Right lobe of liver (tissue), 6 donors: Measurements from ENCODE around the gene DDOST. TPM values are rescaled to one million over a fixed set of nuclear protein-coding genes. Genes with fewer than 3 reads are reported as not detected.

Source experiments
- ATAC-seq, 4 donors: fragments of 200-7000 bp; cut with Tn5 transposase; one replicate each; pipeline ENCODE4 v1.9.1; 2020; ENCODE audit warnings: mild to moderate bottlenecking in 4 of 4, moderate library complexity in 4 of 4
- DNase-seq, 3 donors: peaks; one replicate each; pipeline ENCODE4 v3.0.0-alpha.2; 2020
- H3K27ac ChIP-seq, 3 donors: fragments of 200-600 bp; one replicate each; pipeline ENCODE4 v1.8.0; 2022
- H3K27me3 ChIP-seq, 2 donors: fragments of 200-600 bp; one replicate each; pipeline ENCODE4 v1.8.0; 2022
- H3K36me3 ChIP-seq, 4 donors: fragments of 200-600 bp; sonication (generic) in 1 of 4; one replicate each; pipeline versions ENCODE4 v1.5.1 to v1.8.0; 2017 to 2022; ENCODE audit warnings: control low read depth in 1 of 4
- H3K4me1 ChIP-seq, 4 donors: fragments of 200-600 bp; sonication (generic) in 1 of 4; one replicate each; pipeline versions ENCODE4 v1.5.1 to v1.8.0; 2017 to 2022; ENCODE audit warnings: control low read depth in 1 of 4
- H3K4me3 ChIP-seq, 3 donors: fragments of 200-600 bp; one replicate each; pipeline ENCODE4 v1.8.0; 2022
- H3K9me3 ChIP-seq, 4 donors: fragments of 200-600 bp; sonication (generic) in 1 of 4; one replicate each; pipeline versions ENCODE4 v1.5.1 to v1.8.0; 2017 to 2022; ENCODE audit warnings: control low read depth in 1 of 4
- POLR2A ChIP-seq: fragments of 450-650 bp; IDR thresholded peaks from one replicate; pipeline ENCODE4 v1.6.1; 2017; ENCODE audit warnings: antibody characterized with exemption, mild to moderate bottlenecking
- WGBS: methylation state at CpG from one replicate; pipeline ENCODE4 v1.1.6; 2018; ENCODE audit warnings: low coverage, low lambda C conversion rate; ENCODE audit not compliant: insufficient coverage; ENCODE audit errors: missing lambda C conversion rate; 5-methylcytosine and 5-hydroxymethylcytosine counted together
- intact Hi-C, 2 donors: fragments of 100-400 bp; cut with DNase I; formaldehyde crosslinking; loops; one replicate each; pipeline versions ENCODE4 v1.11.2 to v1.14.1; 2022
- total RNA-seq, 6 experiments: library from RNA; depleted of rRNA in 2 of 6; stranded (reverse); fragments of >200 nt in 2 of 6; fragmentation: NEBNext Ultra II Directional in 3 of 6; extraction: Animal tissue kit (Norgen Biotek cat#: 25700) in 3 of 6; gene quantifications; one replicate each; pipeline versions ENCODE4 v1.1.0 to v1.2.4, GENCODE V29; 2016 to 2023
- TF ChIP-seq, protein P1 (sequence below), 4 donors: fragments of 200-600 bp in 3 of 4; fragments of 450-650 bp in 1 of 4; IDR thresholded peaks; one replicate each; pipeline versions ENCODE4 v1.5.1 to v1.8.0; 2016 to 2022; ENCODE audit warnings: antibody characterized with exemption in 4 of 4, mild to moderate bottlenecking in 2 of 4
- donor health status: DM: no; HTN: yes; CAD: no.
- donor health status: DM: no; HTN: no; CAD: no.
- donor health status: DM: no; HTN: no; CAD: no.
- donor health status: DM: no; HTN: yes; CAD: no.
- donor health status: DM: no; HTN: yes; CAD: no.

DDOST gene
- total RNA-seq, 6 experiments from 2014 or later, result 53.0 to 132 (median 100) TPM

DNA sequence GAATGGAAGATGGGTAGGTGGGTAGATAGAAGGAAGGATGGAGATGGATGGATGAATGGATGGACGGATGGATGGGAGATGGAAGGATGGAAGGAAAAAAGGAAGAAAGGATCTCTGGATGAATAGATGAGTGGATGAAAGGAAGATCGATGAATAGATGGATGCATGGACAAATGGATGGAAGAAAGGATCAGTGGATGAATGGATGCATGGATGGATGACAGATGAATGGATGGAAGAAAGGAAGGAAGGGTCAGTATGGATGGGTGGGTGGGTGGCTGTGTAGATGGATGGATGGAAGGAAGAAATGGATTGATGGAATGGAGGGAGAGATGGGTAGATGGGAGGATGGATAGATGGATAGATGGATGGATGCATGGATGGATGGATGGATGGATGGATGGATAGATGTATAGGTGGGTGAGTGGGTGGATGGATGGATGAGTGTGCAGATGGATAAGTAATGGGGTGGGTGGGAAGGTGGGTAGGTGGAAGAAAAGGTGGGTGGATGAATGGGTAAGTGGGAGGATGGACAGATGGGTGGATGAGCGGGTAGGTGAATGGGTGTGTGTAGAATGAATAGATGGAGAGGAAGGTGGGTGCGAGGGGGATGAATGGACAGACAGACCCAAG lies 42.1 kb upstream of the DDOST start:
- H3K4me3 ChIP-seq, result no peak overlapping the region
- TF ChIP-seq, protein P1, sequence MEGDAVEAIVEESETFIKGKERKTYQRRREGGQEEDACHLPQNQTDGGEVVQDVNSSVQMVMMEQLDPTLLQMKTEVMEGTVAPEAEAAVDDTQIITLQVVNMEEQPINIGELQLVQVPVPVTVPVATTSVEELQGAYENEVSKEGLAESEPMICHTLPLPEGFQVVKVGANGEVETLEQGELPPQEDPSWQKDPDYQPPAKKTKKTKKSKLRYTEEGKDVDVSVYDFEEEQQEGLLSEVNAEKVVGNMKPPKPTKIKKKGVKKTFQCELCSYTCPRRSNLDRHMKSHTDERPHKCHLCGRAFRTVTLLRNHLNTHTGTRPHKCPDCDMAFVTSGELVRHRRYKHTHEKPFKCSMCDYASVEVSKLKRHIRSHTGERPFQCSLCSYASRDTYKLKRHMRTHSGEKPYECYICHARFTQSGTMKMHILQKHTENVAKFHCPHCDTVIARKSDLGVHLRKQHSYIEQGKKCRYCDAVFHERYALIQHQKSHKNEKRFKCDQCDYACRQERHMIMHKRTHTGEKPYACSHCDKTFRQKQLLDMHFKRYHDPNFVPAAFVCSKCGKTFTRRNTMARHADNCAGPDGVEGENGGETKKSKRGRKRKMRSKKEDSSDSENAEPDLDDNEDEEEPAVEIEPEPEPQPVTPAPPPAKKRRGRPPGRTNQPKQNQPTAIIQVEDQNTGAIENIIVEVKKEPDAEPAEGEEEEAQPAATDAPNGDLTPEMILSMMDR (IDR thresholded peaks at IDR 0.05), result no peak
- TF ChIP-seq POLR2A, result no peak
- no peak overlapping the region for H3K27ac ChIP-seq
- WGBS, result 63% methylated on average over 3 of the region's 4 CpGs
- DNase-seq (no peak), ATAC-seq (no peak)
- H3K9me3 ChIP-seq, result no peaks in the 10 kb centered on the region
- H3K36me3 ChIP-seq, result no peaks in the 10 kb centered on the region
- H3K27me3 ChIP-seq, result no peaks in the 10 kb centered on the region
- H3K4me1 ChIP-seq, result no peaks in the 10 kb centered on the region
- intact Hi-C loops, result no loop called here

- Histone ChIP-seq H3K36me3 (no peaks in the 10 kb centered on the region), H3K9me3 (no peaks in the 10 kb centered on the region), H3K27ac (no peak overlapping the region), H3K27me3 (no peaks in the 10 kb centered on the region), H3K4me3 (no peak overlapping the region), H3K4me1 (no peaks in the 10 kb centered on the region)
- peak in 3 of 4 donors; percentile 9 to 56 (median 47) for ATAC-seq
- intact Hi-C loops, result no loop called here
- WGBS, result no CpG with 5 or more reads among the region's 1 CpG
- TF ChIP-seq POLR2A, result no peak
- TF ChIP-seq, protein P1 (IDR thresholded peaks at IDR 0.05), result peak in 2 of 4 donors; percentile 9 to 20
- DNase-seq, result no peak
Measured at GRCh38 chr1:20702416-20702815, 41.2 kb upstream of the DDOST start.

GRCh38 chr1:20701847-20702246 lies 40.7 kb upstream of the DDOST start:
- no peak for DNase-seq
- Histone ChIP-seq H3K4me1 (no peaks in the 10 kb centered on the region), H3K27me3 (no peaks in the 10 kb centered on the region), H3K9me3 (no peaks in the 10 kb centered on the region), H3K36me3 (no peaks in the 10 kb centered on the region), H3K4me3 (no peak overlapping the region), H3K27ac (no peak overlapping the region)
- no peak for TF ChIP-seq POLR2A
- TF ChIP-seq, protein P1 (IDR thresholded peaks at IDR 0.05), result no peak
- ATAC-seq, result no peak
- WGBS, result 67% methylated on average over 1 of the region's 5 CpGs
- intact Hi-C loops, result no loop called here

DNA sequence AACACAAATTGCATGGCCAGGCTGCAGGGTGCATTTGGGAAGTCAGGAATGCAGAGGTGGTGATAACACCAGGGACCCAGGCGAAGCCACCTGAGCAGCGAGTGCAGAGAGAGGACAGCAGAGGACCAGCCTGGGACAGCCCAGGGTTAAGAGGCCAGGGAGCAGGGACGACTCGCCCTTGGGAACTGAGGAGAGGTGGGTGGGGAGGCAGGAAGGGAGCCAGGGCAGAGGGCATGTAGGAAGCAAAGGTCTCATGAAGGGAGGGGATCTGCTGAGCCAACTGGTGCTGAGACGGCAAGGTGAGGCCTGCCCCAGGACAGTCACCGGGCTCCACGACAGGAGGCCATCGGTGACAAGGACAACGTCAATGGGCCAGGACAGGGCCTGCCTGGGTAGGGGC lies 40.3 kb upstream of the DDOST start:
- Histone ChIP-seq H3K27me3 (no peaks in the 10 kb centered on the region), H3K4me1 (no peaks in the 10 kb centered on the region), H3K4me3 (no peak overlapping the region), H3K36me3 (no peaks in the 10 kb centered on the region), H3K9me3 (no peaks in the 10 kb centered on the region), H3K27ac (no peak overlapping the region)
- ATAC-seq (no peak), DNase-seq (no peak)
- intact Hi-C loops, result no loop called here
- TF ChIP-seq, protein P1 (IDR thresholded peaks at IDR 0.05), result no peak
- no peak for TF ChIP-seq POLR2A
- 55% methylated on average over 4 of the region's 9 CpGs for WGBS
